Stomach smooth muscle (tissue), 2 donors: ENCODE results near the gene SNF8.

Experiments
- H3K27ac ChIP-seq: one replicate; pipeline ENCODE4 v1.7.0; 2013; ENCODE audit warnings: mild to moderate bottlenecking, low read length, inconsistent platforms
- H3K27me3 ChIP-seq, 2 donors: one replicate each; pipeline ENCODE4 v1.7.0; 2013; ENCODE audit warnings: low read length in 2 of 2; ENCODE audit not compliant: insufficient read depth in 2 of 2, control insufficient read depth in 1 of 2
- H3K36me3 ChIP-seq, 2 donors: one replicate each; pipeline ENCODE4 v1.7.0; 2013; ENCODE audit warnings: low read length in 2 of 2; ENCODE audit not compliant: control insufficient read depth in 2 of 2, insufficient read depth in 2 of 2
- H3K4me1 ChIP-seq: one replicate; pipeline ENCODE4 v1.7.0; 2013; ENCODE audit warnings: low read length; ENCODE audit not compliant: control insufficient read depth, insufficient read depth
- H3K4me3 ChIP-seq, 2 donors: one replicate each; pipeline ENCODE4 v1.7.0; 2013; ENCODE audit warnings: low read length in 2 of 2
- H3K9ac ChIP-seq, 2 donors: one replicate each; pipeline ENCODE4 v1.7.0; 2013; ENCODE audit warnings: low read length in 2 of 2, mild to moderate bottlenecking in 1 of 2
- H3K9me3 ChIP-seq, 2 donors: one replicate each; pipeline ENCODE4 v1.7.0; 2013; ENCODE audit warnings: low read length in 2 of 2; ENCODE audit not compliant: control insufficient read depth in 2 of 2
- donor health status: healthy.
- donor health status: Pancreatic carcinoma.

Gene SNF8

DNA sequence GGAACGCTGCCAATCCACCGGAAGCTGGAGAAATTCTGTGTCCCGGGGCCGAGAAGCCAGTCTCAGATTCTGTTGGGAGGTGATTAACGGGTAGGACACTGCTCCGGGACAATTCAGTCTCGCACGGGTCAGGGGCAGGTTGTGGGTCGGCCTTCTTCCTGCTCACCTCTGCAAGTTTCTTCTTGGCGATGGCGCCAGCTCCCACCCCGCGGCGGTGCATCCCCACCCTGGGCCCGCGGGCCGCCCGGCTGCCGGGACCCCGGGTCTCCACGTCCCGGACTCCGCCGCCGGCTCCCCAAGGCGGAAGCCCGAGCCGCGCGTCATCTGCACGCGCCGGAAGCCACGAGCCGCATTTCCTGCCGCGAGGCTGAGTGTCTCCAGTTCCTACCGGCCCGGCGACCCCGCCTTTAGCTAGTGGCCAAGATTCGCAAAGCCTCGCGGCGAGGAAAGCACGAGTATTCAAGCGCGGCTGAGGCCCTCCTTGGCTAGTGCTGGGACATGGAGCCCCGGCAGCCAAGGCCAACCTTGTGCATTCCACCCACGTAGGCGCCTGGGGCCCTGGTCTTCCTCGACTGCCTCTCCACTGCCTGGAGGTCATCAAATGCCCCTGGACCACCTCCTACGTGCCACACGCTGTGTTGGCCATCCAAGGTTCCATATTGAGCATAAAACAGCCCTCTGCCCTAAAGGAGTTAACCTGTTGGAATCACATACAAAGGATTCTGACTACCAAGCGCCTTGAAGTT, at the start of gene SNF8:
TSS of gene SNF8 (minus strand) at position 328 of the 746 bp plus-strand sequence. CDS start at position 220, 108 bp downstream.
- H3K27me3 ChIP-seq: no peaks in the 10 kb centered on the region
- H3K9ac ChIP-seq: peak within 1 kb of the TSS; percentile 95 to 97
- peaks cover 5 to 6% of the 10 kb centered on the region in 2 donors for H3K36me3 ChIP-seq
- peaks cover 18% of the 10 kb centered on the region for H3K4me1 ChIP-seq
- H3K9me3 ChIP-seq: no peaks in the 10 kb centered on the region
- H3K27ac ChIP-seq: peak within 1 kb of the TSS; percentile 93
- peak within 1 kb of the TSS; percentile 90 to 96 for H3K4me3 ChIP-seq

DNA sequence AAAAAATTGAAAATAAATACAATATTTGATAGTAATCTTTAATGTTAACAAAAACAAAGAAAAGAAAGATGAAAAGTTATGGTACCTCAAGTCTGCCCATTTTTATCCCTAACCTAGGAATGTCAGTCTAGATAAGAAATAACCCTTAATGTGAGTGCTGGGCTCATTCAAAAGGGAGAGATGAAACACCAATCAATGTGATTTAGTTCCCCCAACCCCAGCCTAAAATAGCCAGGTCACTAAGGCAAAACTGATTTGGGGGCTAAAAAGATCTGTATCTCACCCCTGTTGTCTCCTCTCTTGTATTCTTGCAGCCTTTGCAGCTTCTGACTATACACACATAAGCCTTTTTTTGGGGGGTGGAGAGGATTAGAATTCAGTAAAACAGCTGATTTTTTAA, 49.3 kb upstream of the SNF8 start:
- H3K27me3 ChIP-seq: peaks cover 41 to 81% of the 10 kb centered on the region in 2 donors
- no peaks in the 10 kb centered on the region for H3K9me3 ChIP-seq
- H3K36me3 ChIP-seq: no peaks in the 10 kb centered on the region
- H3K4me1 ChIP-seq: peaks cover 17% of the 10 kb centered on the region
- H3K9ac ChIP-seq: no peak overlapping the region
- no peak overlapping the region for H3K4me3 ChIP-seq
- H3K27ac ChIP-seq: no peak overlapping the region

DNA sequence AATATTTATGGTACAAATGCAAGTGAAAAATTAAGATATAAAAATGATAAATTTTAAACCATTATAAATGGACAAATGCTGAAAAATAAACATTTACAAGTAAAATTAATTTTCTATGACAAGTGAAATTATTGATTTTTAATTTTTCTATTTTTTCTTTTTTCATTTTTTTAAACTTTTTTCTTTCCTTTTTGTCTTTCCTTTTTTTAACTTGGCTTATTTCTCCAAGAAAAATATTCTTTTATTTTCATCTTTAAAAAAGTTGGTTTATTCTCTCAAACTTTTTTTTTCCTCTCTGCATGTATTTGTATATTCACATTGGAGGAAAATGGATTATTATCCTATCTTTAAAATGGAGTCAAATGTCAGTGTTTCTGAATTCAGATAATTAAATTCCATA, 48.7 kb upstream of the SNF8 start:
- H3K27me3 ChIP-seq: peaks cover 39 to 75% of the 10 kb centered on the region in 2 donors
- H3K27ac ChIP-seq: no peak overlapping the region
- no peaks in the 10 kb centered on the region for H3K36me3 ChIP-seq
- H3K4me1 ChIP-seq: peaks cover 14% of the 10 kb centered on the region
- H3K9ac ChIP-seq: no peak overlapping the region
- H3K9me3 ChIP-seq: no peaks in the 10 kb centered on the region
- no peak overlapping the region for H3K4me3 ChIP-seq

DNA sequence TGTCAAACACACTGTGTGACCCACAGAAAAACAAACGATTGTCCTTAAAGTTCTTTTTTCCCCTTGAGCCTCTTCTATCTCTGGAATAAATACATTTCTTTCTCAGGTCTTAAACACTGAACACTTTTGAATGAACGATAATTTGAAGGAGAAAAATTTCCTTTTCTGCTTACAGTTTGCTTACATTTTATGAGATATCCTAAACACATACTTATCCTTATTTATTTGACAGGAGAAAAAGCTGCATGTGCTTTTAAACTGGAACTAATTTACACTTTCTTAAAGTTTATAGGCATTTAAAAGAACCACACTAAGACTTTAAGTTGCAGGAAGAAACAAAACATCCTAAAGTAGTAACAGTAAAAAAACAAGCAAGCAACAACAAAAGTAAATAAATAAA, 47.8 kb upstream of the SNF8 start:
- no peak overlapping the region for H3K9ac ChIP-seq
- H3K36me3 ChIP-seq: no peaks in the 10 kb centered on the region
- no peak overlapping the region for H3K27ac ChIP-seq
- no peaks in the 10 kb centered on the region for H3K9me3 ChIP-seq
- peaks cover 9% of the 10 kb centered on the region for H3K4me1 ChIP-seq
- peaks cover 35 to 66% of the 10 kb centered on the region in 2 donors for H3K27me3 ChIP-seq
- H3K4me3 ChIP-seq: no peak overlapping the region

DNA sequence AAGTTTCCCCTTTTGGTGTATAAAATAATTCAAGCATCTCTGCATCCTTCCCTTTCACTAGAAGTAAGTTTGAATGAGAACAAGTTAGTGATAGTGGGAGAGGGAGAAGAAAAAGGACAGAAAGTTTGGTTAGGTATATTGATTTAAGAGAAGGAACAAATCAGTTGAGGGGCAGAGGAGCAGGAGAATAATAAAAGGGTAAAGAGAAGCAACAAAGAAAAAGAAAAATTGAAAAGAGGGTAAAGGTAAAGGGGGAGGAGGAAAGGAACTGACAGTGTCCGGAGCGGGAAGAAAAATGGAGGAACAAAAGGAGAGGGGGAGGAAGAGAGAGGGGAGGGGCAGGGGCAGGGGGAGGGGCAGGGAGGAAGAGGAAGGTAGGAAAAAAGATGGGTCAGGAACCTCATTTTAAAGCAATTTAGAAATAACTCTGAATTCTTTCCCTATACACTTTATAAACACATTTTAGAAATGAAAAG, 46.3 kb upstream of the SNF8 start:
- no peaks in the 10 kb centered on the region for H3K9me3 ChIP-seq
- H3K27ac ChIP-seq: no peak overlapping the region
- peaks cover 24 to 51% of the 10 kb centered on the region in 2 donors for H3K27me3 ChIP-seq
- no peak overlapping the region for H3K9ac ChIP-seq
- peaks cover under 1% of the 10 kb centered on the region for H3K4me1 ChIP-seq
- no peaks in the 10 kb centered on the region for H3K36me3 ChIP-seq
- H3K4me3 ChIP-seq: no peak overlapping the region

GRCh38 chr17:48989100-48989499, 44.5 kb upstream of the SNF8 start:
- Histone ChIP-seq H3K27me3 (peaks cover 11 to 38% of the 10 kb centered on the region in 2 donors), H3K9me3 (no peaks in the 10 kb centered on the region), H3K4me1 (no peaks in the 10 kb centered on the region), H3K27ac (no peak overlapping the region), H3K9ac (no peak overlapping the region), H3K4me3 (no peak overlapping the region), H3K36me3 (no peaks in the 10 kb centered on the region)

- Histone ChIP-seq H3K27ac (no peak overlapping the region), H3K9ac (no peak overlapping the region), H3K36me3 (no peaks in the 10 kb centered on the region), H3K27me3 (peaks cover 10 to 15% of the 10 kb centered on the region in 2 donors), H3K9me3 (no peaks in the 10 kb centered on the region), H3K4me3 (no peak overlapping the region), H3K4me1 (no peaks in the 10 kb centered on the region)
Observed at GRCh38 chr17:48985436-48986245, 41.0 kb upstream of the SNF8 start.

GRCh38 chr17:48981927-48982539, 37.4 kb upstream of the SNF8 start:
- Histone ChIP-seq H3K9me3 (no peaks in the 10 kb centered on the region), H3K4me3 (no peak overlapping the region), H3K27ac (no peak overlapping the region), H3K9ac (no peak overlapping the region), H3K4me1 (no peaks in the 10 kb centered on the region), H3K27me3 (peaks cover 0 to 3% of the 10 kb centered on the region in 2 donors), H3K36me3 (no peaks in the 10 kb centered on the region)

GRCh38 chr17:48973806-48974205, 29.2 kb upstream of the SNF8 start:
- no peaks in the 10 kb centered on the region for H3K36me3 ChIP-seq
- no peak overlapping the region for H3K9ac ChIP-seq
- H3K4me3 ChIP-seq: no peak overlapping the region
- no peaks in the 10 kb centered on the region for H3K9me3 ChIP-seq
- peaks cover 2% of the 10 kb centered on the region in 2 donors for H3K27me3 ChIP-seq
- H3K4me1 ChIP-seq: no peaks in the 10 kb centered on the region
- no peak overlapping the region for H3K27ac ChIP-seq

- Histone ChIP-seq H3K27ac (no peak overlapping the region), H3K4me3 (no peak overlapping the region), H3K36me3 (no peaks in the 10 kb centered on the region), H3K9me3 (no peaks in the 10 kb centered on the region), H3K9ac (no peak overlapping the region), H3K4me1 (no peaks in the 10 kb centered on the region), H3K27me3 (peaks cover 2 to 4% of the 10 kb centered on the region in 2 donors)
Observed at GRCh38 chr17:48972749-48973097, 28.1 kb upstream of the SNF8 start.
